B cell (primary cell): Measurements from ENCODE around the gene AMBRA1. TPM values are rescaled to one million over a fixed set of nuclear protein-coding genes. Genes with fewer than 3 reads are reported as not detected.

Experiments
- ATAC-seq: fragments of 200-7000 bp; cut with Tn5 transposase; one replicate; pipeline ENCODE4 v1.10.0; 2021; ENCODE audit warnings: low read depth, mild to moderate bottlenecking, moderate number of reproducible peaks, moderate library complexity
- CTCF ChIA-PET: fragments of 350-600 bp; sonication (Branson Sonifier 250); formaldehyde crosslinking; loops from one replicate; lab custom pipeline; 2021; ENCODE audit warnings: antibody characterized with exemption, inconsistent platforms; lab: Charles Lee
- POLR2A ChIA-PET: fragments of 350-600 bp; sonication (Branson Sonifier 250); formaldehyde crosslinking; loops from one replicate; lab custom pipeline; 2021; ENCODE audit warnings: antibody characterized with exemption; lab: Charles Lee
- DNase-seq: peaks from one replicate; pipeline ENCODE4 v3.0.0; 2013
- H2AFZ ChIP-seq: 2 replicates; pipeline ENCODE4 v1.6.1; 2012; ENCODE audit warnings: mild to moderate bottlenecking, low read depth, low read length; ENCODE audit not compliant: insufficient read depth, poor library complexity, severe bottlenecking
- H3K27ac ChIP-seq, 2 donors: 1 replicate in 1 of 2; 2 replicates in 1 of 2; pipeline ENCODE4 v1.5.1; 2012 to 2013; ENCODE audit warnings: low read length in 2 of 2, mild to moderate bottlenecking in 2 of 2, moderate library complexity in 1 of 2
- H3K27me3 ChIP-seq, 4 experiments: fragments of 200-600 bp in 1 of 4; sonication (generic) in 1 of 4; replicated peaks in 1 of 4; 1 replicate in 2 of 4; 2 replicates in 2 of 4; pipeline versions ENCODE4 v1.6.1 to v1.7.0; 2013 to 2016; ENCODE audit warnings: low read length in 3 of 4, mild to moderate bottlenecking in 2 of 4, mixed read lengths in 1 of 4, moderate library complexity in 1 of 4; ENCODE audit not compliant: insufficient read depth in 4 of 4, control insufficient read depth in 3 of 4; ENCODE audit errors: control extremely low read depth in 1 of 4
- H3K36me3 ChIP-seq, 2 experiments: replicated peaks in 1 of 2; 1 replicate in 1 of 2; 2 replicates in 1 of 2; pipeline versions ENCODE4 v1.6.1 to v1.7.1; 2013; ENCODE audit warnings: low read length in 1 of 2; ENCODE audit not compliant: insufficient read depth in 2 of 2, control insufficient read depth in 1 of 2; ENCODE audit errors: control extremely low read depth in 1 of 2, extremely low read depth in 1 of 2
- H3K4me1 ChIP-seq, 2 donors: fragments of 200-600 bp in 1 of 2; sonication (generic) in 1 of 2; 1 replicate in 1 of 2; 2 replicates in 1 of 2; pipeline versions ENCODE4 v1.5.1 to v1.6.1; 2013 to 2017; ENCODE audit warnings: low read length in 2 of 2; ENCODE audit not compliant: control insufficient read depth in 2 of 2, insufficient read depth in 2 of 2
- H3K4me2 ChIP-seq: replicated peaks from 2 replicates; pipeline ENCODE3; 2012; ENCODE audit warnings: mild to moderate bottlenecking, low read depth, low read length; ENCODE audit not compliant: poor library complexity, severe bottlenecking
- H3K4me3 ChIP-seq, 5 experiments: fragments of 200-600 bp in 1 of 5; sonication (generic) in 1 of 5; 1 replicate in 3 of 5; 2 replicates in 2 of 5; pipeline versions ENCODE4 v1.5.1 to v1.7.0; 2011 to 2016; ENCODE audit warnings: low read length in 4 of 5, mild to moderate bottlenecking in 4 of 5, low read depth in 2 of 5, control low read depth in 1 of 5, moderate library complexity in 1 of 5; ENCODE audit not compliant: insufficient read depth in 1 of 5; ENCODE audit errors: control extremely low read depth in 1 of 5, extremely low read depth in 1 of 5
- H3K79me2 ChIP-seq: fragments of 200-600 bp; sonication (generic); one replicate; pipeline ENCODE4 v1.6.0; 2016; ENCODE audit warnings: low read length; ENCODE audit not compliant: control insufficient read depth, insufficient read depth
- H3K9ac ChIP-seq: fragments of 200-600 bp; sonication (generic); 2 replicates; pipeline ENCODE4 v1.6.1; 2017; ENCODE audit warnings: mild to moderate bottlenecking, low read length, moderate library complexity
- H3K9me3 ChIP-seq, 3 donors: one replicate each; pipeline versions ENCODE4 v1.6.1 to v1.7.1; 2013; ENCODE audit warnings: low read length in 2 of 3; ENCODE audit not compliant: control insufficient read depth in 2 of 3, insufficient read depth in 1 of 3; ENCODE audit errors: control extremely low read depth in 1 of 3
- H4K20me1 ChIP-seq: 2 replicates; pipeline ENCODE4 v1.6.0; 2012; ENCODE audit warnings: mild to moderate bottlenecking, low read length; ENCODE audit not compliant: insufficient read depth, control insufficient read depth, poor library complexity, severe bottlenecking
- H3K27ac Mint-ChIP-seq: one replicate; pipeline ENCODE4 v1.8.0; 2021; ENCODE audit warnings: mixed read lengths
- H3K27me3 Mint-ChIP-seq: one replicate; pipeline ENCODE4 v1.8.0; 2021; ENCODE audit warnings: mixed read lengths
- H3K4me1 Mint-ChIP-seq: one replicate; pipeline ENCODE4 v1.8.0; 2021; ENCODE audit warnings: mixed read lengths
- H3K4me3 Mint-ChIP-seq: one replicate; pipeline ENCODE4 v1.8.0; 2021; ENCODE audit warnings: mixed read lengths
- H3K9me3 Mint-ChIP-seq: one replicate; pipeline ENCODE4 v1.8.0; 2022; ENCODE audit warnings: mixed read lengths; ENCODE audit not compliant: insufficient read depth
- EZH2 ChIP-seq: IDR thresholded peaks from 2 replicates; pipeline ENCODE4 v1.6.1; 2012; ENCODE audit warnings: borderline replicate concordance, low read depth, mild to moderate bottlenecking, moderate library complexity, low read length; ENCODE audit not compliant: insufficient read depth, poor library complexity, severe bottlenecking
- WGBS: methylation state at CpG from one replicate; pipeline ENCODE4 v1.1.5; 2013; ENCODE audit warnings: missing lambda C conversion rate; ENCODE audit not compliant: insufficient coverage; 5-methylcytosine and 5-hydroxymethylcytosine counted together
- intact Hi-C: fragments of 100-400 bp; cut with micrococcal nuclease; formaldehyde crosslinking; loops from one replicate; pipeline ENCODE4 v1.10.0; 2022
- polyA plus RNA-seq: library from polyadenylated mRNA; depleted of rRNA; stranded (reverse); fragments of >200 nt; gene quantifications from 2 replicates; pipeline ENCODE4 v1.2.3, GENCODE V29; 2012
- total RNA-seq, 2 donors: library from RNA; stranded (reverse); fragments of 120-200 nt in 1 of 2; gene quantifications; 1 replicate in 1 of 2; 2 replicates in 1 of 2; pipeline versions ENCODE4 v1.2.3 to v1.2.4, GENCODE V29; 2013 to 2022
- TF ChIP-seq, protein P1 (sequence below): fragments of 200-600 bp; IDR thresholded peaks from one replicate; pipeline ENCODE4 v1.8.0; 2022; ENCODE audit warnings: antibody characterized with exemption, mild to moderate bottlenecking

The AMBRA1 gene
- total and polyA plus RNA-seq, 2 donors (not counting 1 experiment from before 2014, with no cell fraction given) = 13.8 to 36.1 TPM

DNA sequence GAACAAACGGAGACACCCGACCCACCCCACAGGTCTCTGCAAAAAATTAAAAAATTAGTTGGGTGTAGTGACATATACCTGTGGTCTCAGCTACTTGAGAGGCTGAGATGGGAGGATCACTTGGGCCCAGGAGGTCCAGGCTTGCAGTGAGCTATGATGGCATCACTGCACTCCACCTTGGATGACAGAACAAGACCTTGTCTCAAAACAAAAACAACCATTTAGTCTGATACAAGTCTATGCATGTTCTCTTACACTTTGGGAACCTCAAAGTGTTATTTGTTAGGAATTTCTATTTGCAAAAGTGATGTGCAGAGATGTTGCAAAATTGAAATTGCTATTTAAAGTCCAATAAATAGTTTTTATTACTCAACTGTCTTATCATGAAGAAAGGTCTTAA, 37.9 kb upstream of the AMBRA1 start:
- Mint-ChIP-seq H3K27me3 (no peaks in the 10 kb centered on the region), H3K27ac (no peak overlapping the region), H3K4me1 (peaks cover 3% of the 10 kb centered on the region), H3K4me3 (no peak overlapping the region), H3K9me3 (no peaks in the 10 kb centered on the region)
- H3K4me1 ChIP-seq = no peaks in the 10 kb centered on the region
- H3K36me3 ChIP-seq = peaks cover 6 to 32% of the 10 kb centered on the region in 2 experiments
- H3K79me2 ChIP-seq = peaks cover 67% of the 10 kb centered on the region
- no peaks in the 10 kb centered on the region for H3K27me3 ChIP-seq
- H2AFZ ChIP-seq = no peak overlapping the region
- no peak overlapping the region for H3K9ac ChIP-seq
- TF ChIP-seq, protein P1, sequence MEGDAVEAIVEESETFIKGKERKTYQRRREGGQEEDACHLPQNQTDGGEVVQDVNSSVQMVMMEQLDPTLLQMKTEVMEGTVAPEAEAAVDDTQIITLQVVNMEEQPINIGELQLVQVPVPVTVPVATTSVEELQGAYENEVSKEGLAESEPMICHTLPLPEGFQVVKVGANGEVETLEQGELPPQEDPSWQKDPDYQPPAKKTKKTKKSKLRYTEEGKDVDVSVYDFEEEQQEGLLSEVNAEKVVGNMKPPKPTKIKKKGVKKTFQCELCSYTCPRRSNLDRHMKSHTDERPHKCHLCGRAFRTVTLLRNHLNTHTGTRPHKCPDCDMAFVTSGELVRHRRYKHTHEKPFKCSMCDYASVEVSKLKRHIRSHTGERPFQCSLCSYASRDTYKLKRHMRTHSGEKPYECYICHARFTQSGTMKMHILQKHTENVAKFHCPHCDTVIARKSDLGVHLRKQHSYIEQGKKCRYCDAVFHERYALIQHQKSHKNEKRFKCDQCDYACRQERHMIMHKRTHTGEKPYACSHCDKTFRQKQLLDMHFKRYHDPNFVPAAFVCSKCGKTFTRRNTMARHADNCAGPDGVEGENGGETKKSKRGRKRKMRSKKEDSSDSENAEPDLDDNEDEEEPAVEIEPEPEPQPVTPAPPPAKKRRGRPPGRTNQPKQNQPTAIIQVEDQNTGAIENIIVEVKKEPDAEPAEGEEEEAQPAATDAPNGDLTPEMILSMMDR = no peak
- TF ChIP-seq EZH2 = no peak
- ATAC-seq (no peak), DNase-seq (no peak)
- no peak overlapping the region for H3K4me2 ChIP-seq
- CTCF ChIA-PET = no interaction called here
- POLR2A ChIA-PET = no interaction called here
- intact Hi-C loops = no loop called here
- WGBS = 92% methylated on average over 2 of the region's 2 CpGs
- H3K9me3 ChIP-seq = no peaks in the 10 kb centered on the region
- no peak overlapping the region for H3K27ac ChIP-seq
- no peak overlapping the region for H3K4me3 ChIP-seq
- H4K20me1 ChIP-seq = peaks cover 4% of the 10 kb centered on the region

DNA sequence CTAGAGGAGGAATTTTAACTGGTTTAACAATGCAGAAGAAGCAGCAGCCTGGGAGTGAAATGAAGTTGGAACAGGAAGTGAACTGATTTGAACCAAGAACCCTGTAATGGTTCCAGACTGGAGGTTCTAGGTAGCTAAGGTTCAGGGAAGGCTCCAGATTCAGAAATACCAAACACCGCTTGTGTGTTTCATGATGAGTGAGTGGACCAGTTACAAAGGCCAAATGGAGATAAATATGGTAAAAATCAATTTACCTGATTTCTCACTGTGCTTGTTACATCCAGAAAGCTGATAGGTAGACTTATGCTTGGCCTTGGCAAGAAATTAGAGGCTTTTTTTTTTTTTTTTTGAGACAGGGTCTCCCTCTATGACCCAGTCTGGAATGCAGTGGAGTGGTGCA, 36.4 kb upstream of the AMBRA1 start:
- POLR2A ChIA-PET = no interaction called here
- WGBS = no CpG with 5 or more reads among the region's 1 CpG
- TF ChIP-seq, protein P1 = no peak
- no peak for TF ChIP-seq EZH2
- ATAC-seq (no peak), DNase-seq (no peak)
- Histone ChIP-seq H3K4me1 (no peaks in the 10 kb centered on the region), H3K9me3 (no peaks in the 10 kb centered on the region), H3K79me2 (peaks cover 71% of the 10 kb centered on the region), H3K9ac (no peak overlapping the region), H3K36me3 (peaks cover 7 to 36% of the 10 kb centered on the region in 2 experiments), H4K20me1 (peaks cover 16% of the 10 kb centered on the region), H3K27ac (no peak overlapping the region), H3K27me3 (no peaks in the 10 kb centered on the region), H2AFZ (no peak overlapping the region), H3K4me2 (no peak overlapping the region), H3K4me3 (no peak overlapping the region)
- intact Hi-C loops = no loop called here
- H3K27ac Mint-ChIP-seq = no peak overlapping the region
- CTCF ChIA-PET = interaction anchor here (0.7 to 1.4 kb wide), 2 partner anchors 13 to 241 kb away, joined by 3 read pairs; no protein-coding TSS in a partner anchor
- no peaks in the 10 kb centered on the region for H3K9me3 Mint-ChIP-seq
- H3K27me3 Mint-ChIP-seq = no peaks in the 10 kb centered on the region
- H3K4me3 Mint-ChIP-seq = no peak overlapping the region
- peaks cover 3% of the 10 kb centered on the region for H3K4me1 Mint-ChIP-seq
